Fibroblast of pulmonary artery (primary cell): ENCODE data around the gene KHDC4.
A peak's percentile ranks its signal among the peaks of the same experiment; 100 is the strongest.

ENCODE experiments used
- DNase-seq: peaks from one replicate; pipeline ENCODE4 v3.0.0-alpha.2; 2010; ENCODE audit warnings: low read depth
- H3K4me3 ChIP-seq: replicated peaks from 2 replicates; pipeline ENCODE4 v1.5.1; 2011; ENCODE audit warnings: low read depth, mild to moderate bottlenecking, control low read depth, low read length, moderate library complexity
- TF ChIP-seq, protein P1 (sequence below): IDR thresholded peaks from 2 replicates; pipeline ENCODE4 v1.5.1; 2011; ENCODE audit warnings: mild to moderate bottlenecking, control low read depth, low read length, inconsistent platforms; ENCODE audit errors: missing control alignments

KHDC4 gene

DNA sequence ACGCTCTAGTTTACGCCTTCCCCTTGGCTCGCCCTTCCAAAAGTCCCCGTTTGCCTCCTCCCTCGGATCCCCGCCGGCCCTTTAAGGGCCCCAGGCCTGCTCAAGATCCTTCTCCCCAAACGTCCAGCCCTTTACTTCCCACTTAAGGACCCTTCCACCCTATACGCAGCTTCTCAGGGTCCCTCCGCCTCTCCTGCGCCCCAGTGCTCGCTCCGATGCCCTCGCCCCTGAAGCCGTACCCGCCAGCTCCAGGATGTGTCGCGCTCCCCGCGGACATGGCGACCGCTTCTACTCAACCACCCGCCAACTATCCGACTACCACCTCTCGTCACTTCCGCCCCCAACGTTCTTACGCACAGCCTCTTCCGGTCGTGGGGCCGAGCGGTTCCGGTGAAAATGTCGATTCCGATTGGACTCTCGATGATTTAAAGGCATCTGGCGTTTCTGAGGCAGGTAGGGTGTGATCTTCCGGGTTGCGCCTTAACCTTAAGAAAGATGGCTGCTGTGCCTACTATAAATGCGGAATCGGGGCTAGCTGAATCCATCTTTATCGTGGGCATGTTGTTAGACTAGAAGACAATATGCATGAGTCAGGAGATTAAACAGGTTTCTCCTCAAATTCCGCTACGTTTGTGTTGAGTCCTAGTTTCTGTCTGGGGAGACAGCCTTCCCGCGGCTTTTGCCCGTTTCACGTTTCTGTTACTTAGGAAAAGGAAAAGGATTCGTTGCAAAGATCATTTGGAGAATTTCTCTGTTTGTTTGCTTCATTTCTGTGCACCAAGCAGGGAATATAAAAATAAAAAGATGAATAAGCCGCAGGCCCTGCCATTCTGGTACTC, at the start of gene KHDC4:
TSS of gene KHDC4 (minus strand) at position 317 of the 839 bp plus-strand sequence. CDS start at position 277, 40 bp downstream.
- peak; percentile 99 for DNase-seq
- H3K4me3 ChIP-seq, result peak within 1 kb of the TSS; percentile 98
- TF ChIP-seq, protein P1, sequence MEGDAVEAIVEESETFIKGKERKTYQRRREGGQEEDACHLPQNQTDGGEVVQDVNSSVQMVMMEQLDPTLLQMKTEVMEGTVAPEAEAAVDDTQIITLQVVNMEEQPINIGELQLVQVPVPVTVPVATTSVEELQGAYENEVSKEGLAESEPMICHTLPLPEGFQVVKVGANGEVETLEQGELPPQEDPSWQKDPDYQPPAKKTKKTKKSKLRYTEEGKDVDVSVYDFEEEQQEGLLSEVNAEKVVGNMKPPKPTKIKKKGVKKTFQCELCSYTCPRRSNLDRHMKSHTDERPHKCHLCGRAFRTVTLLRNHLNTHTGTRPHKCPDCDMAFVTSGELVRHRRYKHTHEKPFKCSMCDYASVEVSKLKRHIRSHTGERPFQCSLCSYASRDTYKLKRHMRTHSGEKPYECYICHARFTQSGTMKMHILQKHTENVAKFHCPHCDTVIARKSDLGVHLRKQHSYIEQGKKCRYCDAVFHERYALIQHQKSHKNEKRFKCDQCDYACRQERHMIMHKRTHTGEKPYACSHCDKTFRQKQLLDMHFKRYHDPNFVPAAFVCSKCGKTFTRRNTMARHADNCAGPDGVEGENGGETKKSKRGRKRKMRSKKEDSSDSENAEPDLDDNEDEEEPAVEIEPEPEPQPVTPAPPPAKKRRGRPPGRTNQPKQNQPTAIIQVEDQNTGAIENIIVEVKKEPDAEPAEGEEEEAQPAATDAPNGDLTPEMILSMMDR, result no peak

DNA sequence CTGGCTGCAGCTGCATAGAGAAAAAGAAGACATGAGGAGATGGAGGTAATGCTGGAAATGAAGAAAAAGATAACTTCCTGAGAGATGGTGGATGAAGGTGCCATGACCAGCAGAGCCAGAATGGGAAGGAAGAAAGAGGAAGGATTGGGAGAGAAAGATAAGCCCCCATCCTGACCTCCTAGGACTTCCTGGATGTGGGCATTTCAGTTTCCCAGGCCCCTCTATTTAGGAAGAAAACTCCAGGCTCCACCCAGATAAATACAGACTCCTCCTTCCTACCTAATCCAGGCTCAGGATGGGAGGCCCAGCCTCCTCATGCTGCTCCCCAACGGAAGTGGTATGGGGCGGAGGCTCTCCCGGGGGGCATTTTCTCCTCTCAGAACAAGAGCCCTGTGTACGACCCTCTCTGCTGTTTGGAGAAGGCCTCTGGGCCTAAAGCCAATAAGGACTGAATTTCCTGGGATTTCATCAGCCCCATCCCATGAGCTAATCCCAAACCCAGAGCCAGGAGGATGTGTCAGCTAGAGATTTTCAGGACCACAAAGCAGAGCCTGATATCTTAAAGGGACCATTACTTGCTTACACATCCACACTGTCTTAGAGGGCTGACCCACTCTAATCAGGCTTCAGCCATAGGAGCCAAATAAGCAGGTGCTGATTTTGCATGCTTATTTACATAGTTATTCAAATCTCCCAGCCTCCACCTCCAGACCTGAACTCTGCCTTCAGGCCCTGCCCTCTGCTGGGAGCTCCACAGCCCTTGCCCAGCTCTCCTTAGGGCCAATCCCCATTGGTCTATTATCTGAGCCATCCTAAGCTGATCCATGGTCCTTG, 49.2 kb upstream of the KHDC4 start:
- peak overlapping the region; percentile 87 for H3K4me3 ChIP-seq
- TF ChIP-seq, protein P1, result peak; percentile 29

DNA sequence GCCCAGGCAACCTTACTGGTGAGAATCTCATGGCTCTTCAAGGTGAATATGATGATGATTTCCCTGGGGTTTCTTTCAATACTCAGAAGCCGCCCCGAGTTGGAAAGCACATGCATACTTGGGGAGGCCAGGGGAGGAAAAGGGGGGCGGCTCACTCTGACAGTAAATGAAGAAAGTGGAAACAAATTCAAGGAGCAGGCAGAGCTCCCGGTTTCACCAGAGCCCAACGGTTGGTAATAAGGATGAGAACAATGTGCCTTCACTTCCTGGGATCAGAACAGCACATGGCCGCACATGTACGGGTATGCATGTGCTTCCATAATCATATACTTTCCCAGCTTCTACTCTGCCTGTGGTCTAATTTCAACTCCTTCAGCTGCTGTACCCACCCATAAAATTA, 47.9 kb upstream of the KHDC4 start:
- peak overlapping the region; percentile 87 for H3K4me3 ChIP-seq
- TF ChIP-seq, protein P1, result no peak
- DNase-seq, result no peak

More for the DNA sequence above, 49.2 kb upstream of the KHDC4 start:
- DNase-seq, result peak; percentile 98

DNA sequence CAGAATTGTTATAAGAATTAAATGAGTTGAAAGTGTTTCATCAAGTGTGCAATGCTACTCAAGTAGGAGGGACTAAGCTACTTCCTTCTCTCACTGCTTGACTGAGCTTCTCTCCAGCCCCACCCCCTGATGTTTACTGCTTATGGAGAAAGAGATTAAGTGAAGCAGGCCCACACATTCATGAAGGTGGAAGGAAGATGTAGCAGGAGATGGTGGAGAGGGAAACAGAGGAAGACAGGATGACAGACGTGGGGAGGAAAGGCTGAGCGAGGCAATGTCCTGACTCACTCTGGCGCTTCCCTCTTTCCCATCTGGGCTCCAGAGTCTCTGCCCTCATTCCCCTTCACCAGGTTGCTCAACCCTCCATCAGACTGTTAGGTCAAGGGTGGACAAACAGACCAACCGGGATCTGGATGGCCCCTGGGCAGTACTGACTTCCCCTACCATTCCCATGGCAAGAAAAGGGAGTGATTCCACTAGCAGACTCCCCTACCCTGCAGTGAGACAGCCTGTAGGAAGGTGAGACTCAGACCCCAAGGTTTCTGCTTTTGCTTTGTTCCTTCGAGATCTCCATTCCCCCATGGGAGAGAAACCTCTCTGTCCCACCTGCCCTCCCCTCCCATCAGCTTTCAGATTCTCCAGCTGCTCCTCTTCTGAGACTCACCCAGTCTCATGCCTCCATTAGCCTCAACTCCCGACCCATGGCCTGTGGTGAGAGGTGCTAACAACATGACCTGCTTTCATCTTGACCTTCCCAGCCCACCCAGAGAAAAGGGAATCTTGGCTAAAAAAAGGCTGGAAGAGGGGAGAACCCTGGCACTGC, 47.3 kb upstream of the KHDC4 start:
- peak; percentile 86 for DNase-seq
- TF ChIP-seq, protein P1, result no peak
- H3K4me3 ChIP-seq, result peak overlapping the region; percentile 87

DNA sequence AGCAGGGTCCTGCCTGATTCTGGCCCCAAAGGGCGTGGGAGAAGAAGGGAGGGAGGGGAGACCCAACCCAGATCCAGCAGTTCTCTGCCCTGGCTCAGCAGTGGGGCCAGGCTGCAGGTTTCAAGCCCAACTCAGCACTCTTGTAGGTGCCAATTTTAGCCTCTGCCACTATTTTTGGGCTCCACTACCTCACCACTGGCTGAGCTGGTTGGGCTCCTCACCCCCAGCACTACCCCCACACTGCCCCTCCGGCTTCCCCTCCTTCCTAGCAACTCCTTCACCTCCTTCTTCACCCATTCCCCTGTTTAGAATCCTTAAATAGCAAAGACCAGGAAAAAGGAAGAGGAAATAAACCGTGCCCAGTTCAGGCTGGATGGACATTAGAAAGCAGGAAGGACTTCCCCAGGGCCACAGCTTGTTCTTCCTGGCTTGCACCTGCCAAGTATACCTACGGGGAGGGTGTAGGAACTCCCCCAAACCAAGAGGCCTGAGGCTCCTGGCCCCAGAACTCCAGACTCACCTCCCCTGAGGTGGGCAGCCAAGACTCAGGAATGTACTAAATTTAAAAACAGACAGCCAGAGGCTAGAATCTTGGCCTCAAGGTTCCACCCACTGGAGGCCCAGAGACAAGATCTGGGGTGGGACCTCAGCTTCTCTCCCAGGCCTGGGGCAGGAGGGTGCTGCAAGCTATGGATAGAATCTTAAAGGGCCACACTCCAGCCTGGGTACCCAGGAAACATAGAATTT, 45.6 kb upstream of the KHDC4 start:
- DNase-seq, result no peak
- TF ChIP-seq, protein P1, result no peak
- H3K4me3 ChIP-seq, result peak overlapping the region; percentile 87

DNA sequence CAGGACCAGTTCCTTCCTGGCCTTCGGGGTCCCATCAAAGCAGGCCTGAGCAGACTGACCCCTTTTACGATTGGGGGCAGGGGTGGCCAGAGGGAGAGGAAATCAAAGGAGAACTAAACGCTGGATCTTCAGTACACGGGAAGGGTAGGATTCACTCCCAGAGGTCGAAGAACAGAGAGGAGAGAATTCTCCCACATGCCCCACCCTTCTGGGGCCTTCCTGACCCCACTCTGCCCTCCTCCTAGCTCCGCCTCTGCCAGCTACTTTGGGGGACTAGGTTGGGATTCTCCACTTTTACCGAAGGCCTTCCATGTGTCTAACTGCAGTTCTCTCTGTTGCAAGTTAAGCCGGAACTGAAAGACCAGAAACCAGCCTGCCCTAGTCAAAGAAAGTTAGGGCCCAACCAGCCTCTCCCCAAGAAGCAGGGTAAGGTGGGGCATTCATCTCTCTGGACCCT, 44.8 kb upstream of the KHDC4 start:
- peak overlapping the region; percentile 87 for H3K4me3 ChIP-seq
- DNase-seq, result peak; percentile 28
- TF ChIP-seq, protein P1, result no peak
